H1 (cell line): ENCODE measurements around the gene TCFL5. TPM values are rescaled to one million over a fixed set of nuclear protein-coding genes. Genes with fewer than 3 reads are reported as not detected.

ENCODE experiments used
- CHD1 ChIP-seq: IDR thresholded peaks from 2 replicates; pipeline ENCODE4 v1.6.1; 2012; ENCODE audit warnings: low read depth, low read length, improper control_type of control experiment
- CHD7 ChIP-seq: fragments of 300-600 bp; sonication (generic); IDR thresholded peaks from 2 replicates; pipeline ENCODE4 v1.7.1; 2012; ENCODE audit warnings: low read length, moderate library complexity, mild to moderate bottlenecking, inconsistent platforms; ENCODE audit not compliant: insufficient replicate concordance
- CREB1 ChIP-seq: IDR thresholded peaks from 2 replicates; pipeline ENCODE4 v1.6.1; 2012; ENCODE audit warnings: inconsistent platforms
- MAX ChIP-seq: IDR thresholded peaks from 2 replicates; pipeline ENCODE4 v1.6.1; 2012; ENCODE audit warnings: inconsistent platforms
- POU5F1 ChIP-seq: IDR thresholded peaks from 2 replicates; pipeline ENCODE4 v1.6.1; 2011; ENCODE audit warnings: low read depth, mild to moderate bottlenecking, low read length, moderate library complexity
- RNF2 ChIP-seq: fragments of 200-900, 300-1000 bp; sonication (generic); IDR thresholded peaks from 2 replicates; pipeline ENCODE4 v1.7.1; 2016; ENCODE audit warnings: borderline replicate concordance, low read depth, mild to moderate bottlenecking, antibody characterized with exemption, low read length; ENCODE audit not compliant: poor library complexity, severe bottlenecking; ENCODE audit errors: missing control alignments
- RXRA ChIP-seq: IDR thresholded peaks from 2 replicates; pipeline ENCODE4 v1.6.1; 2011; ENCODE audit warnings: low read depth, mild to moderate bottlenecking, low read length, moderate library complexity; ENCODE audit not compliant: insufficient read depth
- SIN3A ChIP-seq, 2 experiments: IDR thresholded peaks in 1 of 2; conservative IDR thresholded peaks in 1 of 2; 2 replicates each; pipeline ENCODE4 v1.6.1; 2011 to 2012; ENCODE audit warnings: low read length in 2 of 2, improper control_type of control experiment in 1 of 2, low read depth in 1 of 2, mild to moderate bottlenecking in 1 of 2
- SP1 ChIP-seq: IDR thresholded peaks from 2 replicates; pipeline ENCODE4 v1.6.1; 2011; ENCODE audit warnings: low read depth, low read length
- TBP ChIP-seq: IDR thresholded peaks from 2 replicates; pipeline ENCODE4 v1.6.1; 2011; ENCODE audit warnings: low read depth, low read length, improper control_type of control experiment
- YY1 ChIP-seq: IDR thresholded peaks from 2 replicates; pipeline ENCODE4 v1.6.1; 2011; ENCODE audit warnings: low read depth, mild to moderate bottlenecking, low read length
- polyA plus RNA-seq, 7 experiments: library from polyadenylated mRNA; depleted of rRNA in 3 of 7; stranded (reverse) in 5 of 7; unstranded in 2 of 7; fragments of >200 nt in 5 of 7; fragments of 200-250 nt in 2 of 7; gene quantifications; 1 replicate in 5 of 7; 2 replicates in 1 of 7; 4 replicates in 1 of 7; pipeline versions ENCODE4 v1.2.1 to v1.2.3, GENCODE V29; 2011 to 2013; ENCODE audit warnings: missing spikeins in 2 of 7, mixed read lengths in 2 of 7
- total RNA-seq: library from RNA; stranded (reverse); fragmentation: NEBNext Ultra II Directional; extraction: Animal tissue kit (Norgen Biotek cat#: 25700); gene quantifications from 2 replicates; pipeline ENCODE4 v1.2.1, GENCODE V29; 2021

The TCFL5 gene
- total and polyA plus RNA-seq, 2 of the 8 experiments (the other 6 are each of a cell fraction or from before 2014, with no cell fraction given), result 6.2 to 15.0 TPM

GRCh38 chr20:62804627-62805154, 56.9 kb downstream of the TCFL5 start, which contains the start of gene OGFR (continued):
- no peak for TF ChIP-seq SP1
- no peak for TF ChIP-seq CREB1
- no peak for TF ChIP-seq CHD7
- no peak for TF ChIP-seq TBP
- no peak for TF ChIP-seq RNF2
- peak; percentile 33; the same call in 1 of the 2 replicates for TF ChIP-seq MAX
- no peak for TF ChIP-seq POU5F1
- peak in 1 of 2 experiments; percentile 56; a peak in 1 of 4 replicates for TF ChIP-seq SIN3A (conservative IDR thresholded peaks at IDR 0.05 in 1 of 2, IDR thresholded peaks at IDR 0.05 in 1 of 2; ENCODE audit: low read depth in 1 of 2, low read length in 2 of 2)
- no peak for TF ChIP-seq YY1
- TF ChIP-seq RXRA, result no peak
- no peak for TF ChIP-seq CHD1
